CD4-positive, alpha-beta T cell (primary cell): ENCODE data around the gene PTPRF. TPM values are rescaled to one million over a fixed set of nuclear protein-coding genes. Genes with fewer than 3 reads are reported as not detected.

ENCODE experiments used
- ATAC-seq: fragments of 200-7000 bp; cut with Tn5 transposase; one replicate; pipeline ENCODE4 v1.10.0; 2022; ENCODE audit warnings: mild to moderate bottlenecking; ENCODE audit not compliant: poor library complexity
- CTCF ChIA-PET: fragments of 350-600 bp; sonication (Branson Sonifier 250); formaldehyde crosslinking; loops from one replicate; lab custom pipeline; 2021; ENCODE audit warnings: antibody characterized with exemption, inconsistent platforms; lab: Charles Lee
- POLR2A ChIA-PET: fragments of 350-600 bp; sonication (Branson Sonifier 250); formaldehyde crosslinking; loops from one replicate; lab custom pipeline; 2021; ENCODE audit warnings: antibody characterized with exemption, inconsistent platforms; lab: Charles Lee
- DNase-seq, 14 experiments: peaks; one replicate each; pipeline ENCODE4 v3.0.0-alpha.2; 2013 to 2020; ENCODE audit warnings: mixed read lengths in 2 of 14
- H3K27ac ChIP-seq, 2 donors: one replicate each; pipeline versions ENCODE4 v1.5.1 to v1.7.0; 2013; ENCODE audit warnings: low read length in 2 of 2, low read depth in 1 of 2, mild to moderate bottlenecking in 1 of 2
- H3K27me3 ChIP-seq, 2 experiments: 1 replicate in 1 of 2; 2 replicates in 1 of 2; pipeline versions ENCODE4 v1.6.1 to v1.7.0; 2013; ENCODE audit warnings: low read length in 2 of 2, control low read depth in 1 of 2, mild to moderate bottlenecking in 1 of 2, moderate library complexity in 1 of 2; ENCODE audit not compliant: insufficient read depth in 2 of 2, control insufficient read depth in 1 of 2
- H3K36me3 ChIP-seq: one replicate; pipeline ENCODE4 v1.6.1; 2013; ENCODE audit warnings: low read length, control low read depth; ENCODE audit not compliant: insufficient read depth
- H3K4me1 ChIP-seq: one replicate; pipeline ENCODE4 v1.6.1; 2013; ENCODE audit warnings: low read length, control low read depth; ENCODE audit not compliant: insufficient read depth
- H3K4me3 ChIP-seq: one replicate; pipeline ENCODE4 v1.5.1; 2013; ENCODE audit warnings: mild to moderate bottlenecking, low read length, moderate library complexity
- H3K9me3 ChIP-seq, 2 experiments: 1 replicate in 1 of 2; 2 replicates in 1 of 2; pipeline versions ENCODE4 v1.6.1 to v1.7.0; 2013; ENCODE audit warnings: low read length in 2 of 2, mild to moderate bottlenecking in 2 of 2, control low read depth in 1 of 2, moderate library complexity in 1 of 2; ENCODE audit not compliant: control insufficient read depth in 1 of 2, insufficient read depth in 1 of 2
- H3K27ac Mint-ChIP-seq: one replicate; pipeline ENCODE4 v1.8.0; 2020; ENCODE audit warnings: mixed read lengths
- H3K27me3 Mint-ChIP-seq: one replicate; pipeline ENCODE4 v1.8.0; 2021; ENCODE audit warnings: mixed read lengths
- H3K36me3 Mint-ChIP-seq: one replicate; pipeline ENCODE4 v1.8.0; 2021; ENCODE audit warnings: low read depth, mixed read lengths
- H3K4me1 Mint-ChIP-seq: one replicate; pipeline ENCODE4 v1.8.0; 2021; ENCODE audit warnings: low read depth, mixed read lengths
- H3K4me3 Mint-ChIP-seq: one replicate; pipeline ENCODE4 v1.8.0; 2020; ENCODE audit warnings: mild to moderate bottlenecking, mixed read lengths
- H3K9me3 Mint-ChIP-seq: one replicate; pipeline ENCODE4 v1.8.0; 2020; ENCODE audit warnings: mixed read lengths
- CTCF ChIP-seq: fragments of 200-600 bp; IDR thresholded peaks from one replicate; pipeline ENCODE4 v1.8.0; 2022; ENCODE audit warnings: antibody characterized with exemption, mild to moderate bottlenecking
- intact Hi-C, 2 experiments: fragments of 100-400 bp; cut with DNase I in 1 of 2; cut with micrococcal nuclease in 1 of 2; formaldehyde crosslinking; loops; one replicate each; pipeline versions ENCODE4 v1.15.1 to v1.9.0; 2023 to 2025; cut with DNase I, micrococcal nuclease
- total RNA-seq, 174 experiments: library from RNA in 2 of 174; stranded (reverse) in 2 of 174; gene quantifications; one replicate each; pipeline ENCODE4 v1.2.3 and lab custom pipeline; 2021 to 2026

The PTPRF gene
- total RNA-seq, 2 experiments from 2014 or later, result 0.14 TPM

- Mint-ChIP-seq H3K36me3 (no peaks in the 10 kb centered on the region), H3K4me3 (no peak overlapping the region), H3K27ac (no peak overlapping the region), H3K9me3 (no peaks in the 10 kb centered on the region), H3K4me1 (no peaks in the 10 kb centered on the region), H3K27me3 (no peaks in the 10 kb centered on the region)
- ChIA-PET CTCF (no interaction called here), POLR2A (no interaction called here)
- Histone ChIP-seq H3K9me3 (no peaks in the 10 kb centered on the region), H3K27me3 (no peaks in the 10 kb centered on the region), H3K27ac (no peak overlapping the region), H3K4me3 (no peak overlapping the region), H3K4me1 (no peaks in the 10 kb centered on the region), H3K36me3 (no peaks in the 10 kb centered on the region)
- DNase-seq, result no peak
- intact Hi-C loops, result no loop called here
- no peak for TF ChIP-seq CTCF
- ATAC-seq, result no peak
Measured at GRCh38 chr1:43586136-43586731, 55.6 kb downstream of the PTPRF start.

GRCh38 chr1:43587001-43587400 lies 56.3 kb downstream of the PTPRF start:
- Mint-ChIP-seq H3K27me3 (no peaks in the 10 kb centered on the region), H3K4me3 (no peak overlapping the region), H3K4me1 (no peaks in the 10 kb centered on the region), H3K9me3 (no peaks in the 10 kb centered on the region), H3K27ac (no peak overlapping the region), H3K36me3 (no peaks in the 10 kb centered on the region)
- CTCF ChIA-PET, result no interaction called here
- intact Hi-C loops, result no loop called here
- POLR2A ChIA-PET, result no interaction called here
- Histone ChIP-seq H3K27ac (no peak overlapping the region), H3K27me3 (no peaks in the 10 kb centered on the region), H3K36me3 (no peaks in the 10 kb centered on the region), H3K9me3 (no peaks in the 10 kb centered on the region), H3K4me3 (no peak overlapping the region), H3K4me1 (no peaks in the 10 kb centered on the region)
- no peak for DNase-seq
- TF ChIP-seq CTCF, result no peak
- no peak for ATAC-seq

GRCh38 chr1:43587594-43587993 lies 56.9 kb downstream of the PTPRF start:
- Histone ChIP-seq H3K27me3 (no peaks in the 10 kb centered on the region), H3K9me3 (no peaks in the 10 kb centered on the region), H3K4me1 (no peaks in the 10 kb centered on the region), H3K4me3 (no peak overlapping the region), H3K27ac (no peak overlapping the region), H3K36me3 (no peaks in the 10 kb centered on the region)
- Mint-ChIP-seq H3K9me3 (no peaks in the 10 kb centered on the region), H3K36me3 (no peaks in the 10 kb centered on the region), H3K27me3 (no peaks in the 10 kb centered on the region), H3K4me3 (no peak overlapping the region), H3K27ac (no peak overlapping the region), H3K4me1 (no peaks in the 10 kb centered on the region)
- TF ChIP-seq CTCF, result no peak
- no peak for ATAC-seq
- DNase-seq, result no peak
- ChIA-PET POLR2A (no interaction called here), CTCF (no interaction called here)
- intact Hi-C loops, result no loop called here
